GM19035 (cell line): Measurements from ENCODE around the gene SIVA1.

ENCODE experiments used
- ATAC-seq: cut with Tn5 transposase; IDR thresholded peaks from one replicate; pipeline ENCODE4 v1.9.1; 2021; ENCODE audit not compliant: unreplicated experiment

Gene SIVA1

DNA sequence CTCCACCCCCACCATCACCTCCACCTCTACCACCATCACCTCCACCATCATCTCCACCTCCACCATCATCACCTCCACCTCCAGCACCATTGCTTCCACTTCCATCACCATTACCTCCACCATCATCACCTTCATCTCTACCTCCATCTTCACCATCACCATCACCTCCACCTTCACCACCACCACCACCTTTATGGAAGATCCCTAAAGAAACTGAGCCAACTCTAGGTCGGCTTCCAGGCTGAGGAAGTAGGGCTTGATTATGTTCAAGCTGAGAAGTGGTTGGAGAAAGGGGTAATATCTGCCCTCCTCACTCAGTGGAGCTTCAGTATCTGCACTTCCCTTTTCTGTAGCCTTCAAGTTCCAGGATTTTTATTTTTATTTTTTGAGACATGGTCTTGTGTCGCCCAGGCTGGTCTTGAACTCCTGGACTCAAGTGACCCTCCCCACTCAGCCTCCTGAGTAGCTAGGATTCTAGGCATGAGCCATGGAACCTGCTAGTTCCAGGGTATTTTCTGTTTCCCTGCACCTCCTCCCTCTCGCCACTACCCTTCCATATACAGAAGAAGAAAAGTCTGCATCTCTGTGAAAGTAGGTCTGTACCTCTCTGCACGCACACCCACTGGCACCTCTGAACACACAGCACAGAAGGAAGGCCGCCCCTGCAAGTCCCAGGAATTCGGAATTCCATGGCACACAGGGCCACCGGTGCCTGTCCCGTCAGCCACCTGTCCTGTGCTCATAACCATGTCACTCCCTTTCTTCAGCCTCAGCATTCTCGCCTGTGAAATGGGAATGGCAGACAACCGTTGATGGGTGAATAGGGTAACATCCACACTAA is 53.9 kb downstream of the SIVA1 start:
- ATAC-seq, result no peak

DNA sequence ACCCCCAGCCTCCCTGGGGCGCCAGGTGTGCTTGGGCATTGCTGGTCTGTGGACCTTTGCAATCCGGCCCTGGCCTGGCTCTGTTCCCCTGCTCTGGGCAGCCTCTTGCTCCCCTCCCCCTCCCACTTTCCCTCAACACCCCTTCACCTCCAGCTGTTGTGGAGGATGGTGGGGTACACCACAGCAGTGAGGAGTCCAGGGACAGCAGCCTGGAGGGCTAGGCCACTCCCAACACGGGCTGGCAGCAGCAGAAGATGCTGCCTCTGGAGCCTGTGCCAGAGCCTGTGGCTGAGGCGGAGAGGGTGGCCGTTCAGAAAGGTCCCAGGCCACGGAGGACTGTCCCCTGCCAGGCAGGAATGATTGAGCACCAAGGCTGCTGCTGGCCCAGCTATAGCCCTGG is 55.5 kb downstream of the SIVA1 start:
- ATAC-seq, result no peak
